ENCODE results near the gene PALLD. TPM values are rescaled to one million over a fixed set of nuclear protein-coding genes. Genes with fewer than 3 reads are reported as not detected.
A peak's percentile ranks its signal among the peaks of the same experiment; 100 is the strongest.

PALLD gene
- total RNA-seq, 4 donors from 2014 or later = 1,903 to 3,507 (median 2,130) TPM

DNA sequence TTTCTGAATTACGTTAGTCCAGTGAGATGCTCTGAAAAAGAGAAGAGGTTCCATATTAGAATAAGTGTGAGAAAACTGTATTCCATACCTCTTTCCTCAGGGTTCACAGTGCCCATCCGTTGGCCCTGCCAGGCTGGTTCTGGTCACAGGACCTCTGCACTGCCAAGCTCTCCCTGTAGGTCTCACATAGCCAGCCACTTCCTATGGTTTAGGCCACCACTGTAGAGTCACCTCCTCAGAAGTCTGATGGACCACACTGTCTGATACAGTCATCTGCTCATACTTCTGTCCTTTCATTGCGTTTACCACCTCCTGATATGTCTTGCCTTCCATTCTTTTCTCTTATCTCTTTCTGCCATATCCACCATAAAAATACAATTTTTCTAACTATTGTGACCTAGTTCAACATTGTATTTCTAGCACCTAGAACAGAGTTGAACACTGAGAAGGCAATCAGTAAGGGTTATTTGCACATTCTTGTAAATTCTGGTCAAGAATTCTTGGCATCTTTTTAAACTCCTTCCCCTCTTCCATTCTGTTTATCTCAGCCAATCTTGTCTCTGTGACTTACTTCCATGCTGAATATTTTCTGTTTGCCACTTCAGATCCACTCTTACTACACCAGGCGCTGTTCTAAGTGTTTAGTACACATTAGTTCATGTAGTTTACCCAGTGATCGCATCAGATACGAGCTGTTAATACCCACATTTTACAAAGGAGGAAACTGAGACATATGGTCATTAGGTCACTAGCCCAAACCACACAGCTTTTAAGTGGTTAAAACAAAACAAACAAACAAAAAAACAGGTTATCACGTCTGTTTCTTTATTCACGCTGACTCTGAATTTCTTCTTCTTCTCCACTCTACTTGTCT lies 387.6 kb downstream of the PALLD start:
- Histone ChIP-seq H3K4me1 (peaks cover 73 to 99% (median 96%) of the 10 kb centered on the region in 4 donors), H3K9me3 (no peaks in the 10 kb centered on the region), H3K36me3 (peaks cover 6 to 62% (median 50%) of the 10 kb centered on the region in 4 donors), H3K4me3 (peak overlapping the region in 1 of 4 donors; percentile 3), H3K27ac (replicated peaks in 1 of 4) (peak overlapping the region; percentile 59 to 90 (median 79)), H3K27me3 (no peaks in the 10 kb centered on the region)
- DNase-seq (ENCODE audit: extremely low spot score) = no peak
- TF ChIP-seq EP300 (IDR thresholded peaks at IDR 0.05) (no peak), POLR2A (IDR thresholded peaks at IDR 0.05; ENCODE audit: low read depth) (no peak), POLR2AphosphoS5 (IDR thresholded peaks at IDR 0.05) (no peak)
- TF ChIP-seq, protein P1, sequence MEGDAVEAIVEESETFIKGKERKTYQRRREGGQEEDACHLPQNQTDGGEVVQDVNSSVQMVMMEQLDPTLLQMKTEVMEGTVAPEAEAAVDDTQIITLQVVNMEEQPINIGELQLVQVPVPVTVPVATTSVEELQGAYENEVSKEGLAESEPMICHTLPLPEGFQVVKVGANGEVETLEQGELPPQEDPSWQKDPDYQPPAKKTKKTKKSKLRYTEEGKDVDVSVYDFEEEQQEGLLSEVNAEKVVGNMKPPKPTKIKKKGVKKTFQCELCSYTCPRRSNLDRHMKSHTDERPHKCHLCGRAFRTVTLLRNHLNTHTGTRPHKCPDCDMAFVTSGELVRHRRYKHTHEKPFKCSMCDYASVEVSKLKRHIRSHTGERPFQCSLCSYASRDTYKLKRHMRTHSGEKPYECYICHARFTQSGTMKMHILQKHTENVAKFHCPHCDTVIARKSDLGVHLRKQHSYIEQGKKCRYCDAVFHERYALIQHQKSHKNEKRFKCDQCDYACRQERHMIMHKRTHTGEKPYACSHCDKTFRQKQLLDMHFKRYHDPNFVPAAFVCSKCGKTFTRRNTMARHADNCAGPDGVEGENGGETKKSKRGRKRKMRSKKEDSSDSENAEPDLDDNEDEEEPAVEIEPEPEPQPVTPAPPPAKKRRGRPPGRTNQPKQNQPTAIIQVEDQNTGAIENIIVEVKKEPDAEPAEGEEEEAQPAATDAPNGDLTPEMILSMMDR (IDR thresholded peaks at IDR 0.05) = no peak
- intact Hi-C loops (cut with DNase I) = no loop called here
- 82% methylated on average over 8 of the region's 8 CpGs for WGBS

DNA sequence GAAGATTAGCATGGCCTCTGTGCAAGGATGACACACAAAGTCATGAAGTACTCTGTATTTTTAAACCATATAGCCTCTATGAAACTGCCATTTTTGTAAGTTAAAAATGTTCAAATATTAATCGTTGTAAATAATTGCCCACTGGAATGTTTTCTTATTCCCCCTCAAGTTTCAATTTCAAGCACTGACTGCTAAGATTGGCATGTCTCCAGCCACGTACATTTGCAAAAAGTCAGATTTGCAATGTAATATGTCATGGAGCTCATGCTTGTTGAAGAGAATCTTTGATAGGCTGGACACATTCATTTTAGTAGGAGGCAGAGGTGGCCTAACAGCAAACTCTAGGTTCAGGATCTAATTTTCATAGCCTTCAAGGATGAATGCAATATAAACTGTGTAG lies 388.5 kb downstream of the PALLD start:
- no peak for DNase-seq (ENCODE audit: extremely low spot score)

DNA sequence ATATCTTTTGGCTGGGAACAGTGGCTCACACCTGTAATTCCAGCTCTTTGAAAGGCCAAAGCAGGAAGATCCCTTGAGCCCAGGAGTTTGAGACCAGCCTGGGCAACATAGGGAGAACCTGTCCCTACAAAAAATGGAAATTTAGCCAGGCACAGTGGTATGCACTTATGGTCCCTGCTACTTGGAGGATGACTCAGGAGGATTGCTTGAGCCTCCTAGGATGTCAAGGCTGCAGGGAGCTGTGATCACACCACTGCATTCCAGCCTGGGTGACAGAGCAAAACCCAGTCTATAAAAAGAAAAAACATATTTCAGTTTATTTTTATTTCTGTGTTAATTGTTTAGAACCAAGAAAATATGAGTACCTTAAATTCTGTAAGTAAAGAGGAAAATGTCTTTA lies 389.5 kb downstream of the PALLD start:
- H3K36me3 ChIP-seq = peaks cover 18 to 78% (median 61%) of the 10 kb centered on the region in 4 donors
- TF ChIP-seq, protein P1 (IDR thresholded peaks at IDR 0.05) = no peak
- TF ChIP-seq POLR2A (IDR thresholded peaks at IDR 0.05; ENCODE audit: low read depth) (no peak), POLR2AphosphoS5 (IDR thresholded peaks at IDR 0.05) (peak in 1 of 2 donors; percentile 25), EP300 (IDR thresholded peaks at IDR 0.05) (no peak)
- peak overlapping the region; percentile 29 to 70 (median 63) for H3K27ac ChIP-seq (replicated peaks in 1 of 4)
- H3K27me3 ChIP-seq = no peaks in the 10 kb centered on the region
- no peak for DNase-seq (ENCODE audit: extremely low spot score)
- H3K4me3 ChIP-seq = no peak overlapping the region
- intact Hi-C loops (cut with DNase I) = no loop called here
- H3K9me3 ChIP-seq = no peaks in the 10 kb centered on the region
- peaks cover 70 to 99% (median 96%) of the 10 kb centered on the region in 4 donors for H3K4me1 ChIP-seq

More for the DNA sequence above, 388.5 kb downstream of the PALLD start:
- peaks cover 70 to 99% (median 96%) of the 10 kb centered on the region in 4 donors for H3K4me1 ChIP-seq
- no peaks in the 10 kb centered on the region for H3K9me3 ChIP-seq
- H3K36me3 ChIP-seq = peaks cover 8 to 70% (median 56%) of the 10 kb centered on the region in 4 donors
- TF ChIP-seq, protein P1 (IDR thresholded peaks at IDR 0.05) = no peak
- no peak for TF ChIP-seq POLR2A (IDR thresholded peaks at IDR 0.05; ENCODE audit: low read depth)
- no peak for TF ChIP-seq EP300 (IDR thresholded peaks at IDR 0.05)
- no peak for TF ChIP-seq POLR2AphosphoS5 (IDR thresholded peaks at IDR 0.05)
- intact Hi-C loops (cut with DNase I) = no loop called here
- H3K27me3 ChIP-seq = no peaks in the 10 kb centered on the region
- peak overlapping the region in 3 of 4 donors; percentile 59 to 88 (median 70) for H3K27ac ChIP-seq (replicated peaks in 1 of 4)
- 51% methylated on average over 2 of the region's 2 CpGs for WGBS
- no peak overlapping the region for H3K4me3 ChIP-seq

DNA sequence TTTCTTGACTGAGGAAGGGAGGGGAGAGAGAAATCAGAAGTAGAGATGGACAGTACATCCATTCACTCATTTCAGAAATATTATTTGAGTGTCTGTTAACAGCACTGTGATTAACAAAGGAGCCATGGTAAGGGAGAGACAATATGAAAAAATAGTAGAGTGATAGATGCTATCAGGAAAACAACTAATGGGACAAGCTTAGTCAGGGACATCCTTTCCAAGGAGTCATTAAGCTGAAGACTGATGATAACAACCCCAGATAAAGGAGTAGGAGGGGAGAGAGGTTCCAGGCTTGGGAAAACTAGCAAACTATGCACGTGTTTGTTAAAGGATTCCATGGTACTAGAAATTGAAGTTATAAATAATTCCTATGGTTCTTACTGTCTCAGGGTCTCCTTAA lies 391.0 kb downstream of the PALLD start:
- intact Hi-C loops (cut with DNase I) = no loop called here
- H3K4me1 ChIP-seq = peaks cover 68 to 99% (median 95%) of the 10 kb centered on the region in 4 donors
- no peaks in the 10 kb centered on the region for H3K9me3 ChIP-seq
- WGBS = 35% methylated on average over 1 of the region's 1 CpG
- H3K27ac ChIP-seq (replicated peaks in 1 of 4) = peak overlapping the region; percentile 29 to 70 (median 63)
- peaks cover 21 to 78% (median 60%) of the 10 kb centered on the region in 4 donors for H3K36me3 ChIP-seq
- TF ChIP-seq POLR2AphosphoS5 (IDR thresholded peaks at IDR 0.05) = no peak
- H3K4me3 ChIP-seq = no peak overlapping the region
- no peak for DNase-seq (ENCODE audit: extremely low spot score)
- H3K27me3 ChIP-seq = no peaks in the 10 kb centered on the region

DNA sequence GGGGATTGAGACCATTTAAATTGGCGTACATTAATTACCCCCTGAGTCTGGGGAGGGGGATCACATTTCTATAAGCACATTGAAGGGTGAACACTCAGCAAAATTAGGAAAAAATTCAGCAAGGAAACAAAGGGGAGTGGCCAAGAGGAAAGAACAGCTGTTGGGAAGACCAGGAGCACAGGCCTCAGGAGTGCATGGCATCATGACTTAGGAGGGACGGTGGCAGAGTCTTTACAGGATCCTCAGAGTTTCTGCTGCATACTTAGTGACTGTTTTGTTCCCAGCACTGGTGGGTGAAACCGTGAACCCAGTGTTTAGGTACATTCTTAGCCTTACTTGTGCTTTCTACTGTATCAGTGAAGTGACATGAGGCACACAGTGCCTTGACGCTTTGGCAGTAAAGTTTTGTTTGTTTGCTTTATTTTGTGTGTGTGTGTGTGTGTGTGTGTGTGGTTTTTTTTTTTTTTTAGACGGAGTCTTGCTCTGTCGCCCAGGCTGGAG lies 391.9 kb downstream of the PALLD start:
- H3K4me1 ChIP-seq = peaks cover 58 to 97% (median 95%) of the 10 kb centered on the region in 4 donors
- H3K4me3 ChIP-seq = no peak overlapping the region
- no peaks in the 10 kb centered on the region for H3K9me3 ChIP-seq
- 81% methylated on average over 6 of the region's 6 CpGs for WGBS
- intact Hi-C loops (cut with DNase I) = no loop called here
- peaks cover 28 to 85% (median 68%) of the 10 kb centered on the region in 4 donors for H3K36me3 ChIP-seq
- no peak for DNase-seq (ENCODE audit: extremely low spot score)
- TF ChIP-seq, protein P1 (IDR thresholded peaks at IDR 0.05) = no peak
- no peak for TF ChIP-seq POLR2A (IDR thresholded peaks at IDR 0.05; ENCODE audit: low read depth)
- TF ChIP-seq EP300 (IDR thresholded peaks at IDR 0.05) = no peak
- no peak for TF ChIP-seq POLR2AphosphoS5 (IDR thresholded peaks at IDR 0.05)
- H3K27ac ChIP-seq (replicated peaks in 1 of 4) = peak overlapping the region; percentile 29 to 70 (median 63)
- H3K27me3 ChIP-seq = no peaks in the 10 kb centered on the region
